LNCaP clone FGC (cell line): Measurements from ENCODE around the gene CETN2.

Source experiments
- DNase-seq: peaks from one replicate; pipeline ENCODE4 v3.0.0-alpha.2; 2011; ENCODE audit warnings: low read depth
- H3K4me3 ChIP-seq: 2 replicates; pipeline ENCODE4 v1.5.1; 2011; ENCODE audit warnings: mild to moderate bottlenecking, low read depth, low read length, control low read depth
- TF ChIP-seq, protein P1 (sequence below): IDR thresholded peaks from 2 replicates; pipeline ENCODE4 v1.5.1; 2012; ENCODE audit warnings: mild to moderate bottlenecking; ENCODE audit not compliant: control insufficient read depth, insufficient read depth; ENCODE audit errors: extremely low read depth

CETN2 gene

DNA sequence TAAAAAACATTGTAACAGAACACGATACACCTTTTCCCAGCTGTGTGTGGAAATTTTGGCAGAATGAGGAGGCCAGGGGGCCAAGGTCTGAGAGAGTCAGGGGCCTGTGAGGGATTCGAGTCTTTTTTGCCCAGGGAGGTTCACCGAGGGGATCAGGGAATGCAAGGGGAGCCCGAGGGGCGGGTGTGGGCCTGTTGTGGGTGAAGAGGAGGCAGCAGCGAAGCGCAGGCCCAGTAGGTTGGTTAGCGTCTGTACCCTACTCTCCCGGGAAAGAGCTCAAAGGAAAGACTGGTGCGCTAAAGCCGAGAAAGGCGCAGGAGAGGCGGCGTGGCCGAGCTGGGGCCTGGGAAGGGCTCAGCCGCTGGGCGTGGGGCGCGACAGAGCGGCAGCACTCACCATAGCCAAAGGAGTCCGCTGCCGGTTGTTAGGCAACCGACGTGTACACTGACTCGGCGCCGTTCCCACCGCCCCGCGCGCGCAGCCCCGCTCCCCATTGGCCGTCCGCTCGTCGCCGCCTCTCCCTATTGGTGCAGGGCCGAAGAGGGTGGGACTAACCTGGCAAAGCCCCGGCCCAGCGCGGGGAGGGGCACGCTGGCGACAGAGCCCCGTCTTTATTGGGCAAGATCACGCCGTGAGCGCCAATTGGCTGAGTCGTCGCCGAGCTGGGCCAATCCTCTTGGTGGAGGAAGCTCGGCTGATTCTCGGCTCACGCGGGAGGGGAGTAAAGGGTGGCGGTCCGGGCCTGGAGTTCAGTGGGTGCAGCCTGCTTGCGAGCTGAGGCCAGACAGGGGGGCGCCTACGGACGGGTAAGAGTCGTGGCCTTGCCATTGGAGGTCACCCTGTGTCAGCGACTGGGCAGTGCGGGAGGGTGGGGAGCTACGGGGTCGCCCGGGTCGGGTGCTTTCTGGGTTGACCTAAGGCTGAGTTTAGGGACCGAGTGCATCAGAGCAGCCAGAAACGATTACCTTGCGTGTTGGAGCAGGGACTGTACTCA is at the start of gene CETN2, which contains the start of gene NSDHL:
TSS of gene CETN2 (minus strand) at position 446 of the 994 bp plus-strand sequence. CDS start at position 399, 47 bp downstream.
TSS of gene NSDHL (plus strand) at position 752 of the 994 bp plus-strand sequence. CDS start 15,262 bp downstream, outside the sequence.
- H3K4me3 ChIP-seq, result peak within 1 kb of the TSS; percentile 71
- DNase-seq, result peak; percentile 90
- TF ChIP-seq, protein P1, sequence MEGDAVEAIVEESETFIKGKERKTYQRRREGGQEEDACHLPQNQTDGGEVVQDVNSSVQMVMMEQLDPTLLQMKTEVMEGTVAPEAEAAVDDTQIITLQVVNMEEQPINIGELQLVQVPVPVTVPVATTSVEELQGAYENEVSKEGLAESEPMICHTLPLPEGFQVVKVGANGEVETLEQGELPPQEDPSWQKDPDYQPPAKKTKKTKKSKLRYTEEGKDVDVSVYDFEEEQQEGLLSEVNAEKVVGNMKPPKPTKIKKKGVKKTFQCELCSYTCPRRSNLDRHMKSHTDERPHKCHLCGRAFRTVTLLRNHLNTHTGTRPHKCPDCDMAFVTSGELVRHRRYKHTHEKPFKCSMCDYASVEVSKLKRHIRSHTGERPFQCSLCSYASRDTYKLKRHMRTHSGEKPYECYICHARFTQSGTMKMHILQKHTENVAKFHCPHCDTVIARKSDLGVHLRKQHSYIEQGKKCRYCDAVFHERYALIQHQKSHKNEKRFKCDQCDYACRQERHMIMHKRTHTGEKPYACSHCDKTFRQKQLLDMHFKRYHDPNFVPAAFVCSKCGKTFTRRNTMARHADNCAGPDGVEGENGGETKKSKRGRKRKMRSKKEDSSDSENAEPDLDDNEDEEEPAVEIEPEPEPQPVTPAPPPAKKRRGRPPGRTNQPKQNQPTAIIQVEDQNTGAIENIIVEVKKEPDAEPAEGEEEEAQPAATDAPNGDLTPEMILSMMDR, result no peak

DNA sequence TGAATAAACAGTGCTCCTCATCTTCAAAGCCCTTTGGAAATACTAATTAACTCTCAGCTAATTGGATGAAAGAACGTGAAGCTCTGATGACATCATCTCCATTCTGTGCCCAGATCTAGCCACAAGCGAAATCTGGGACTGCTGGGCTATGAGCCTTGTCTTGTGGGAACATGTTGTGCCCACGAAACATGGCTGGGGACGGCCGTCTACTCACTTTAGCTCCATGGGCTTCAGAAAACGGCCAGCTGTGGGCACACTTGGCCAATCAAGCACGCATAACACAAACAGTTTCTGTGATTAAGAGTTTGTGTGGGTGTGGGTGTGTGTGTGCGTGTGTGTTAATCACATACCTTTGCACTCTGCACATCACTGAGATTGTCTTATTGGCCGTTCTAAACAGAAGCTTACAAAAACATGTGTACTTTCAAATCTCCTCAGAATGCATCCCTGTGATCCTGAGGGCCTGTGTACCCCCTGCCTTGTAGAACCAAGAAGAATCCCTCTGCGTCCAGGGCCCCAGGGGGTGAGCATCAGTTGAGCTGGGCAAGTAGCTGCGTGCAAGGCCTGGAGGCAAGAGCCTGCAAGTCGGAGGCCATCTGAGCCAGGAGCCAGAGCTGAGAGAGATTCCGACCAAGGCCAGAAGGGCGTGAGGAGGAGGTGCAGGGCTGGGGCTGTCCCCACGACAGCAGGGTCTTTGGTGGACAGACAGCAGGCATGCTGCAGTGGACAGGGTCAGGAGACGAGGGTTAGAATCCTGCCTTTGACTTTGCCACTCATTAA is 48.6 kb upstream of the CETN2 start:
- TF ChIP-seq, protein P1, result no peak

DNA sequence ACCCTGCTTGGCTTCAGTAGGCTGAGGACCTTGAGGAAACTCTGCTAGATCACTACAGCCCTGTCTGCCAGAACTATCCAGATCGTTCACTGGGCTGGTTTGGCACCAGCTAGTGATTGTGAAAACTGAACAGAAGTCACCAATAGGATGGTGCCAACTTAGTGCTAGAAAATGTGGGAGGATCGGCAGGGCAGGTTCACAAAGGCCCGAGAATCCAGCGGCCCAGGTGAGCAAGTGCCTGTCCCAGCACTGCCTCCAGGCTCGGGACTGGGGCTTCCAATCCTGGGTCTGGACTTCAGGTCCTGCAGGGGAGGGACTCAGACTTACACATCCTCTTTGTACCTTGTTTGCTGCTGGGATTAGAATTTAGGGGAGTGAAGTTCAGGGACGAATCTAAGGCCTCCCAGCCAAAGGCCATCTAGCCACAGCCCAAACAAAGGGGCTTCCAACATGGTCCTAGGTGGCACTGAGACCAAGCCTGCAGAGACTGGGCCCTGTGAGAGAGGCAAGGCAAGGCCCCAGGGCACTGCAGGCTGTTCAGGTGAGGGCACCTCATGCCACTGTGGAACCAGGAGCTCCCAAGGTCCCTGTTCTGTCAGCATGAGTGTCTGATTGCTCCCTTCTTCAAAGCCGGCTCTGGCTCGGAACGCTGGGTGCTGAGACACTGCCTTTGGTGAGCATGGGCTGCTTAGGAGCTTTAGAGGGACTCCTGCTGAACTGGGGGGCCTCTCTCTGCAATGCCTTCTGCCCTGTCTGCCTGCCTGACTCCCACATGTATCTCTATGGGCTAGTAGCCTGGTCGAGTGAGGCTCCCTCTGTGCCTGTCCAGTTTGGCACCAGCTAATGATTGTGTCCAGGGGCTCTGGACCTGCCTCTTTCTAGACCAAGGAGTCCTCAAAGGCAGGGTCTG is 46.6 kb upstream of the CETN2 start:
- no peak overlapping the region for H3K4me3 ChIP-seq
- TF ChIP-seq, protein P1, result no peak
- DNase-seq, result no peak

More for the DNA sequence above, 48.6 kb upstream of the CETN2 start:
- no peak overlapping the region for H3K4me3 ChIP-seq
- no peak for DNase-seq

DNA sequence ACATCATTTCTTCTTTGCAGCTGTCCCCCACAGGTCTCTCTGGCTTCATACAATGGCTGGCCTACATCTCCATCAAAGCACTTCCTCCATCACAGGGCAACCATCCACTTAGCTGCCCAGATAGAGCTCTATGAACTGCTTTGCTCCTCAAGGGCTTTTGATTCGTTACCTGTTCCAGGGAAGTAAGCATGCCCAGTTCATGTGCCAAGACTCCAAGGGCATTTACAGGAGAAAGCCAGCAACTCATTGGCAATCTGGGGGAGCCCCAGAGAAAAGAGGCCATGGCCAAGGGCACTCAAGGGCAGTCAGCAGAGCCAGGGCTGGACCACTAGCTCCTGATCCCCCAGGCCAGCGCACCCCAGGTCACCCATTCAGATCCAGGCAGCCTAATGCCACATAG is 42.8 kb upstream of the CETN2 start:
- H3K4me3 ChIP-seq, result no peak overlapping the region
- no peak for DNase-seq
- TF ChIP-seq, protein P1, result no peak

DNA sequence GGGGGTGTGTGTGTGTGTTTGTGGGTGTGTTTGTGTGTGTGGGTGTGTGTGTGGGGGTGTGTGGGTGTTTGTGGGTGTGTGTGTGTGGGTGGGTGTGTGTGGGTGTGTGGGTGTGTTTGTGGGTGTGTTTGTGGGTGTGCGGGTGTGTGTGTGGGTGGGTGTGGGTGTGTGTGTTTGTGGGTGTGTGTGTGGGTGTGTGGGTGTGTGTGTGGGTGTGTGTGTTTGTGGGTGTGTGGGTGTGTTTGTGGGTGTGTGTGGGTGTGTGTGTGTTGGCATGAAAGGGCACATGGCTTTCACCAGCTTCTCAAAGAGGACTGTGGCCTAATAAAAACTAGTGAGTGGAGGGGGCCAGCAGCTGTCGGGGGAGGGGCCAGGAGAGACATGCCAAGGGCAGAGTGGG is 42.0 kb upstream of the CETN2 start:
- TF ChIP-seq, protein P1, result no peak
- no peak overlapping the region for H3K4me3 ChIP-seq
- no peak for DNase-seq

DNA sequence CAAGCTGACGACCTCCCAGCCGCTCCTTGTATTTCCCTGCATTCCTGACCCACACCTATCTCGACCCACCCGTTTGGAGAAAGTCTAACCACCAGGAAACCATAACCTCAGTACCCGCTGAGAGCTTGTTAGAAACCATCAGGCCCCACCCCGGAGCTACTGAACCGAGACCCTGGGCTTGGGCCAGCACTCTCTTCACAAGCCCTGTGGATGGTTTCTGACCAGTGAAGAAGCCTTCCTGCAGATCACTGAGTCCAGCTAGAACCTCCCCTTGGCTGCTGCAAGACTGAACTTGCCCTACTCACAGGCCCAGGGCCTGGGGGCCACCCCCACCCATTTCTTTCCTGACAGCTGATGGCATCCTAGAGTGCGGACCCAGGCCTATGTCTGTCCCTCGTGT is 40.7 kb upstream of the CETN2 start:
- DNase-seq, result no peak
- no peak overlapping the region for H3K4me3 ChIP-seq
- TF ChIP-seq, protein P1, result no peak
